ENCODE data around the gene ARHGAP32.

Gene ARHGAP32

DNA sequence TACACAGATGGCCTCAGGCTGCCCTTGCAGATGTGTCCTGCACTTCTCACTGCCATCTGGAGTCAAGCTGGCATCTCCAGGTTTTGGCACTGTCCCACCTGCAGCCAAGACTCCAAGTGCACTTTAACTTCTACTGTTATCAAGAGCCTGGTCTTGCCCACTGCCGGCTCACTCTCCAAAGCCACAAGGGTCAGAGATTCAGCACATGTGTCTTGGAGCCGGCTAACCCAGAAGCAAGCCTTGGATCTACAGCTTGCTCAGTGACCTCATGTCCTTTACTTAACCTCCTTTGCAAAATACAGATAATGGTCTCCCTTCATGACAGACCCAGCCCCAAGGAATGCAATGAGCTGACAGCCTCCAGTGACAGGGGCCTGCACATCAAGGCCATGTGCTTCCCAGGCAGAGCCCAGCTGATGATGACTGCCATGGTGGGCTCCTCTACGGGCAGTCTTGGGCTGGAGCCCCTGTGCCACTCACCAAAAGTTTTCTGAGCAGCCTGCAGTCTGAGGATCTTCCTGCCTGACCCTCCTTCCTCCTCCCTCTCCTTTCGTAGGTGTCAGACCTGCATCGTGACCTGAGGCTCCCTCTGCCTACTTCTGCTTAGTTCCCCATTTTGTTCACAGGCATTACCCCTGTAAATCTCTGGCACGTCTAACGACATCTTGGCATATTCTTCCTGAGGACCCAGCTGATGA is 258.5 kb downstream of the ARHGAP32 start:
- FAIRE-seq (no peak), DNase-seq (ENCODE audit: insufficient read length, low spot score) (no peak)
- TF ChIP-seq POLR2A (IDR thresholded peaks at IDR 0.05; ENCODE audit: low read depth, low read length) = no peak
- TF ChIP-seq TAF1 (IDR thresholded peaks at IDR 0.05; ENCODE audit: low read depth, low read length) = no peak
- TF ChIP-seq SPI1 (IDR thresholded peaks at IDR 0.05; ENCODE audit: low read depth, low read length) = no peak

DNA sequence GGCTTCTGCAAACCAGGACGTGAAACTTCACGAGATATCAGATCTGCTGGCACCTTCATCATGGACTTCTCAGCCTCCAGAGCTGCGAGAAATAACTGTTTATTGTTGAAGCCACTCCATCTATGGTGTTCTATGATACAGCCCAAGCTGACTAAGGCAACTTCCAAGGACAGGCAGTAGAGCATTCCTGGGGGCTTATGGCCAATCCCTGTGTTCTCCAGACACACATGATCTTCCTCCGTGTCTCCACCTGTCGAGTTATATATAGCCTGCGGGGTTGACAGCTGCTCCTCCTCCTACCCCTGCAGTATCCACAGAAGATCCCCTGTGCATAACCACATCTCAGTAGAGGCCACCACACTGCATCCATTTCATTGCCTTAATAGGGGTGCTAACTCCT is 260.5 kb downstream of the ARHGAP32 start:
- no peak for TF ChIP-seq POLR2AphosphoS5 (IDR thresholded peaks at IDR 0.05; ENCODE audit: low read depth, low read length)
- TF ChIP-seq POU2F2 (IDR thresholded peaks at IDR 0.05; ENCODE audit: low read depth, low read length) = no peak
- TF ChIP-seq PAX5 (IDR thresholded peaks at IDR 0.05; ENCODE audit: insufficient read depth, low read length, severe bottlenecking) = no peak
- no peak for TF ChIP-seq TAF1 (IDR thresholded peaks at IDR 0.05; ENCODE audit: low read depth, low read length)
- TF ChIP-seq SPI1 (IDR thresholded peaks at IDR 0.05; ENCODE audit: low read depth, low read length) = no peak
- DNase-seq (ENCODE audit: insufficient read length, low spot score) = no peak
- no peak for FAIRE-seq

DNA sequence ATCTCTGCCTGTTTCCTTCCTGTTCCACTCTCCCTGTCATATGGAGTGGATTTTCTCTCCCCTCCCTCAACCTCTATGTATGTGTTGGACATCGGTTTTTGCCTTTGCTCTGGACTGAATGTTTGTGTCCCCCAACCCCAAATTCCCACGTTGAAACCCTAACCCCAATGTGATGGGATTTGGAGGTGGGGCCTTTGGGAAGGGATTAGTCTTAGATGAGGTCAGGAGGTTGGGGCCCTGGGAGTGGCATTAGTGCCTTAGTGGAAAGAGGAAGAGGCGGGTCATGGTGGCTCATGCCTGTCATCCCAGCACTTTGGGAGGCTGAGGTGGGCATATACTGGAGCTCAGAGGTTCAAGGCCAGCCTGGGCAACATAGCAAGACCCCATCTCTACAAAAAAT is 261.1 kb downstream of the ARHGAP32 start:
- TF ChIP-seq POLR2AphosphoS5 (IDR thresholded peaks at IDR 0.05; ENCODE audit: low read depth, low read length) = no peak
- no peak for TF ChIP-seq TAF1 (IDR thresholded peaks at IDR 0.05; ENCODE audit: low read depth, low read length)
- no peak for TF ChIP-seq POU2F2 (IDR thresholded peaks at IDR 0.05; ENCODE audit: low read depth, low read length)
- TF ChIP-seq PAX5 (IDR thresholded peaks at IDR 0.05; ENCODE audit: insufficient read depth, low read length, severe bottlenecking) = no peak
- TF ChIP-seq POLR2A (IDR thresholded peaks at IDR 0.05; ENCODE audit: low read depth, low read length) = no peak
- no peak for TF ChIP-seq SPI1 (IDR thresholded peaks at IDR 0.05; ENCODE audit: low read depth, low read length)
- FAIRE-seq = no peak
- no peak for DNase-seq (ENCODE audit: insufficient read length, low spot score)

DNA sequence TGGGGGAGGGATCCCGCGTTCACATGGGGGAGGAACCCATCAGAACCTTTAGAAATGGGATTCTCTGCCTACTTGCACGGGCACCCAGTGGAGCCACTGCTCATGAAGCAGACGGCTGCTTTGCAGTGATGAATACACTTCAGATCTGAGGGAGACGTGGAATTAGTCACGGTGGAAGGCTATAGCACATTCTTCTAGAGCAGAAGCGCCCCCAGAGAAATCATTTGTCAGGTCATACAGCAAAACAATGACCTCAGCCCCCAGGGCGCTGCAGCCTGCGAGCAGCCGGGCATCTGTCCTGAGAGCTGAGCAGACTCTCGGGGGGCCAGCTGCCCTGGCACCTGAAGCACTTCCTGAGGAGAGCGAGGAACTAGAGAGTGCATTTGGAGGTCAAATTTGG is 262.1 kb downstream of the ARHGAP32 start:
- DNase-seq (ENCODE audit: insufficient read length, low spot score) (no peak), FAIRE-seq (no peak)
- TF ChIP-seq SPI1 (IDR thresholded peaks at IDR 0.05; ENCODE audit: low read depth, low read length) (no peak), POLR2AphosphoS5 (IDR thresholded peaks at IDR 0.05; ENCODE audit: low read depth, low read length) (no peak)

DNA sequence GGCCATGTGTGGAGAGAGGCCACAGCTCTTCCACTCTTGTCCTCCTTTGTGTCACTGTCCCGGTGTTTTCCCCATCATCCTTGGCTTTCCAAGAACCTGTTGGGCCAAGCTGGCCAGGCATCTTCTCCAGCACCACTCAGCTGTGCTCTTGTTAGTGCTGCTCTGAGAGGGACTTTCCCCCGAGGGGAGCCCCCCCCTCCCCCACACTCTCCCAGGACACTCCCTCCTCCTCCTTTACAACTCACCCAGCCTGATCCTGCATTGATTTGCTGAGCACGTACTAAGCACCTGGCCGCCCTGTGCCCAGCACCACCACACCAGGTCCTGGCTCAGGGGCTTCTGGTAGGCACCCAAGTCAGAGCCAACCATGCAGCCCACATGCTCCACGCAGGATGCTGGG is 262.7 kb downstream of the ARHGAP32 start:
- TF ChIP-seq POLR2AphosphoS5 (IDR thresholded peaks at IDR 0.05; ENCODE audit: low read depth, low read length) (no peak), POU2F2 (IDR thresholded peaks at IDR 0.05; ENCODE audit: low read depth, low read length) (no peak), TAF1 (IDR thresholded peaks at IDR 0.05; ENCODE audit: low read depth, low read length) (no peak), POLR2A (IDR thresholded peaks at IDR 0.05; ENCODE audit: low read depth, low read length) (no peak), PAX5 (IDR thresholded peaks at IDR 0.05; ENCODE audit: insufficient read depth, low read length, severe bottlenecking) (no peak), SPI1 (IDR thresholded peaks at IDR 0.05; ENCODE audit: low read depth, low read length) (no peak)
- no peak for DNase-seq (ENCODE audit: insufficient read length, low spot score)
- FAIRE-seq = peak; percentile 9

DNA sequence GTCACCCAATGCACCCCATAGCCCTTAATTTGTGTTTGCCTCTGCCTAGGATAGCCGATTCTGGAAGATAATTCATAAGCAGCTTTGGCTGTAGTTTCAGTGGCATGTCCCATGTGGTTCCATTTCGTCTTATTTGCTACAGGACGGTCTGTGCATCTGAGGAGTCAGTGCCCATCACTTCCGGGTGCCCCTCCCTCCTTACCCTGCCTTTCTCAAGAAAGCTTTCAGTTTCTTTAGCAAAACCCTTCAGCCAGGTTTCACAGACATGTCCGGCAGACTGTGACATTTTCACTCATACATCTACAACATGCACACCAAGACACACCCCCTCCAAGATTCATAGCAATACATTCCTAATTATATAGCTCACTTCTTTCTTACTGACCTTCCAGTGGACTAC is 263.7 kb downstream of the ARHGAP32 start:
- no peak for TF ChIP-seq SPI1 (IDR thresholded peaks at IDR 0.05; ENCODE audit: low read depth, low read length)
- TF ChIP-seq POLR2A (IDR thresholded peaks at IDR 0.05; ENCODE audit: low read depth, low read length) = no peak
- no peak for TF ChIP-seq POLR2AphosphoS5 (IDR thresholded peaks at IDR 0.05; ENCODE audit: low read depth, low read length)
- TF ChIP-seq POU2F2 (IDR thresholded peaks at IDR 0.05; ENCODE audit: low read depth, low read length) = no peak
- TF ChIP-seq TAF1 (IDR thresholded peaks at IDR 0.05; ENCODE audit: low read depth, low read length) = no peak
- no peak for TF ChIP-seq PAX5 (IDR thresholded peaks at IDR 0.05; ENCODE audit: insufficient read depth, low read length, severe bottlenecking)
- peak; percentile 92 for FAIRE-seq
- peak; percentile 72 for DNase-seq (ENCODE audit: insufficient read length, low spot score)

DNA sequence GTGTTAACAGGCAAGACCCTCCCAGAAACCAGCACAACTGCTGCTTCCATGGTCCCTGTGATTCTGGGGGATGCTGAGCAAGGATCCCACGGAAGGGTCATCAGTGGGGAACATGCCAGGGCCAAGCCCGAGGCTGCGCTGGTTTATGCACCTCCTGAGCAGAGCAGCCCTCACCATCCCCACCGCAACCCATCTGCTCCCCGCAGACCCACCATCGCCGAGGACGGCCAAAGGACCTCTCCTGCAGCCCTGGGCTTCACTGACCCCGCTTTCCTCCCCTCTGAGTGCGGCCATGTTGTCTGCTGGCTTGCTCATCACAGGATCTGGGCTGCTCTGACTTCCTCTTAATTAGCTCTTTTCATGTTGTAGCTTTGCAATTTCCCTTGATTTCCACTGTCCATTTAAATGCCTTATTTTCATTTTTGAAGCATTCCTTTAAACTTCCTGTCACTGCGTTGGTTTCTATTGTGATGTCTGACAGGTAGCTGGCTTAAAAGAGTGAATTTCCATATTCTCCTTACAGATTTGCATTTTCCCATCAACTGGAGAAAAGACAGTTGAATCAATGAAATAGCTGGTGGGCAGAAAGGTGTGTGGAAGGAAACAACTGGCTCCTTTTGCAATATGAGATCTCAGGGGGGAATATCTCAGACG is 264.3 kb downstream of the ARHGAP32 start:
- no peak for FAIRE-seq
- DNase-seq (ENCODE audit: insufficient read length, low spot score) = no peak
- TF ChIP-seq POLR2AphosphoS5 (IDR thresholded peaks at IDR 0.05; ENCODE audit: low read depth, low read length) (no peak), TAF1 (IDR thresholded peaks at IDR 0.05; ENCODE audit: low read depth, low read length) (no peak), PAX5 (IDR thresholded peaks at IDR 0.05; ENCODE audit: insufficient read depth, low read length, severe bottlenecking) (no peak), POLR2A (IDR thresholded peaks at IDR 0.05; ENCODE audit: low read depth, low read length) (no peak), POU2F2 (IDR thresholded peaks at IDR 0.05; ENCODE audit: low read depth, low read length) (no peak), SPI1 (IDR thresholded peaks at IDR 0.05; ENCODE audit: low read depth, low read length) (no peak)

DNA sequence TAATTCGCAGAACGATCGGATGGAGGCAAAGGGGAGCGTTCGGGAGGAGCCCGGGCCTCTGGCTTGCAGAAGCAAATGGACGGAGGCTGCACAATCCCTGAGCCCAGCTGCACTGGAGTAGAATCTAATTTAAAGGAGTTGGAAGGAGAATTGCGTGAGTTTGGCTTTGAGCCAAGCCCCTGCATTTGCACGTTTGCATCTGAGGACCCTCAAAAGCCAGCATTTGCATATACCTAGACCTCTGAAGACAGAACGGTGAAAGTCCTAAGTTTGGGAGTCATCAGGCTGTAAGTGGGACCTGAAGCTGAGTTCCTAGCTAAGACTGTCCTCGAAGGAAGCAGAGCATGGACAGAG is 265.0 kb downstream of the ARHGAP32 start:
- FAIRE-seq = no peak
- no peak for TF ChIP-seq POU2F2 (IDR thresholded peaks at IDR 0.05; ENCODE audit: low read depth, low read length)
- no peak for TF ChIP-seq POLR2AphosphoS5 (IDR thresholded peaks at IDR 0.05; ENCODE audit: low read depth, low read length)
- TF ChIP-seq PAX5 (IDR thresholded peaks at IDR 0.05; ENCODE audit: insufficient read depth, low read length, severe bottlenecking) = no peak
- TF ChIP-seq TAF1 (IDR thresholded peaks at IDR 0.05; ENCODE audit: low read depth, low read length) = no peak
- TF ChIP-seq SPI1 (IDR thresholded peaks at IDR 0.05; ENCODE audit: low read depth, low read length) = no peak
- TF ChIP-seq POLR2A (IDR thresholded peaks at IDR 0.05; ENCODE audit: low read depth, low read length) = no peak
- no peak for DNase-seq (ENCODE audit: insufficient read length, low spot score)

DNA sequence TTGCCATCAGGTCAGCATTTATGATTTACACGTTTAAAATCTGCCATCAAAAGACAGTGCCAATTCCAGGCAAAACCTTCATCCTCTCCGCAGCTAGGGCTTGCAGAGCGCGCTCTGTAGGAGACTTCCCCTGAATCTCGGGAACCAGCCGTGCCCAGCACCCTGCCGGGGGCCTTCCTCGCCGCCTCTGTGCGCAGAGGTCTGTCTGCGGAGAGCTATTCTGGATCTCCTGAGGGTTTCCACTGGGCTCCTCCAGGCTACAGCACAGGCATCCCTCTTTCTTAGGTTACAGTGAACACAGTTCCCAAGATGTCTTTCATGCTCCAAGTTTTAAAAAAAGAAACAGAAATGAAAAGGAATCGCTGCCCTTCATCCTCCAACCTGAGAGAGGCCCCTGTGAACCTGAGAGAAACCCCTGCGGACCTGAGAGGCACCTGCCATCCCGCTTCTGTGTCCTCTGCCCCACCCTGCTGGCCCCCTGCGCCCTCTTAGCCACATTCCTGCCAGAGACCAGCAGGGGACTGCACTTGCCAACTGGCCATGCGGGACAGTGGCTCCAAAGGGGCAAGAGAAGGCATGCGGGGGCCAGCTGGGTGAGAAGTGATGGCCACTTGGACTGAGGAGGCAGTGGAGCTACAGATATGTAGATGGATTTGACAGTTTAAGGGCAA is 265.6 kb downstream of the ARHGAP32 start:
- no peak for DNase-seq (ENCODE audit: insufficient read length, low spot score)
- TF ChIP-seq PAX5 (IDR thresholded peaks at IDR 0.05; ENCODE audit: insufficient read depth, low read length, severe bottlenecking) = no peak
- TF ChIP-seq SPI1 (IDR thresholded peaks at IDR 0.05; ENCODE audit: low read depth, low read length) = no peak
- TF ChIP-seq POLR2AphosphoS5 (IDR thresholded peaks at IDR 0.05; ENCODE audit: low read depth, low read length) = no peak
- TF ChIP-seq TAF1 (IDR thresholded peaks at IDR 0.05; ENCODE audit: low read depth, low read length) = no peak
- no peak for TF ChIP-seq POLR2A (IDR thresholded peaks at IDR 0.05; ENCODE audit: low read depth, low read length)
- no peak for TF ChIP-seq POU2F2 (IDR thresholded peaks at IDR 0.05; ENCODE audit: low read depth, low read length)
- no peak for FAIRE-seq
